ENCODE results near the gene ADCYAP1R1.

DNA sequence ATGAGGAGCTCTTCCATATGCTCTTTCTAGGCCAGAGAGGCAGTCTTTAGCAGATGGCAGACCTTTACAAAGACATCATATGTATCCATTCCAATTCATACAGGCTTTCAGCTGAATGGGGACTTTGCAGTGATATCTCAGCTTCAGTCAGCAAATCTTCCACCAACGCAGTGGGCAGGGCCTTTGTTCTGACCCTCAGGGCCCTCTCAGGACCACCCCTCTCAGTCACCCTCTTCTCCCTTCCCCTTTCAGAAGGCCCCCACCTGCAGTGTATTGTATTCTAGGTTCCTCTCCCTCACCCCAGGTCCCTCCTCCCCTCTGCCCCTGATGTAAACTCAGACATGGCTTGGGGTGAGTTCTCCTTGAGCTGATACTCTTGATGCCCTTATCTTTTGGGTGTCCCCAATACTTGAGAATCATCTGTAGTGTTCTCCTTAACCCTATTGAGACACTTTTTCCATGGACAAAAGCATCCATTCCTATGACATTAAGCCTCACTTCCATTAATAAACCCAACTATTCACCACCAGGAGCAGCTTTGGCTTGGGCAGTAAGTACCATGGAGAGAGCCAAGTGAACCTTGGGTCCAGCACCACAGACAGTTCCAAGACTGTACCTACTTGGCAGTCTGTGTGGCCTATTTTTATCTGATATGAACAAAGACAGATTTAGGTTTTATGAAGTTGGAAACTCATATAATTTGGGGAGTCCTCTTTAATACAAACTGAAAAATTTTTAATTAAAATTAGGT is 62.7 kb downstream of the ADCYAP1R1 start:
- TF ChIP-seq SMC3 (conservative IDR thresholded peaks at IDR 0.05; ENCODE audit: poor library complexity), result no peak
- no peak for TF ChIP-seq TAF1 (IDR thresholded peaks at IDR 0.05; ENCODE audit: low read depth)
- TF ChIP-seq, protein P1, sequence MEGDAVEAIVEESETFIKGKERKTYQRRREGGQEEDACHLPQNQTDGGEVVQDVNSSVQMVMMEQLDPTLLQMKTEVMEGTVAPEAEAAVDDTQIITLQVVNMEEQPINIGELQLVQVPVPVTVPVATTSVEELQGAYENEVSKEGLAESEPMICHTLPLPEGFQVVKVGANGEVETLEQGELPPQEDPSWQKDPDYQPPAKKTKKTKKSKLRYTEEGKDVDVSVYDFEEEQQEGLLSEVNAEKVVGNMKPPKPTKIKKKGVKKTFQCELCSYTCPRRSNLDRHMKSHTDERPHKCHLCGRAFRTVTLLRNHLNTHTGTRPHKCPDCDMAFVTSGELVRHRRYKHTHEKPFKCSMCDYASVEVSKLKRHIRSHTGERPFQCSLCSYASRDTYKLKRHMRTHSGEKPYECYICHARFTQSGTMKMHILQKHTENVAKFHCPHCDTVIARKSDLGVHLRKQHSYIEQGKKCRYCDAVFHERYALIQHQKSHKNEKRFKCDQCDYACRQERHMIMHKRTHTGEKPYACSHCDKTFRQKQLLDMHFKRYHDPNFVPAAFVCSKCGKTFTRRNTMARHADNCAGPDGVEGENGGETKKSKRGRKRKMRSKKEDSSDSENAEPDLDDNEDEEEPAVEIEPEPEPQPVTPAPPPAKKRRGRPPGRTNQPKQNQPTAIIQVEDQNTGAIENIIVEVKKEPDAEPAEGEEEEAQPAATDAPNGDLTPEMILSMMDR (IDR thresholded peaks at IDR 0.05; ENCODE audit: poor library complexity, severe bottlenecking), result no peak

Data from neural cell (in vitro differentiated cells).